Activated naive CD8-positive, alpha-beta T cell treated with anti-CD3 and anti-CD28 coated beads, Interleukin-2, amount 50 U/mL, for 24 hours (primary cell): Measurements from ENCODE around the gene PRKCZ.
"Not testable (repeated sequence)": the region's sequence is repeated elsewhere in the genome, so short reads cannot be mapped to it uniquely, and the experiment has no call there.

Experiments used
- ATAC-seq: fragments of 150-1000 bp; cut with Tn5 transposase; one replicate; pipeline ENCODE4 v1.10.0; 2021
- DNase-seq: peaks from one replicate; pipeline ENCODE4 v3.0.0; 2021
- H3K27ac Mint-ChIP-seq: one replicate; pipeline ENCODE4 v1.8.0; 2021; ENCODE audit warnings: mild to moderate bottlenecking, mixed read lengths
- H3K27me3 Mint-ChIP-seq: one replicate; pipeline ENCODE4 v1.8.0; 2021; ENCODE audit warnings: mixed read lengths
- H3K36me3 Mint-ChIP-seq: one replicate; pipeline ENCODE4 v1.8.0; 2021; ENCODE audit warnings: low read depth, mixed read lengths
- H3K4me1 Mint-ChIP-seq: one replicate; pipeline ENCODE4 v1.8.0; 2021; ENCODE audit warnings: mixed read lengths
- H3K4me3 Mint-ChIP-seq: one replicate; pipeline ENCODE4 v1.8.0; 2021; ENCODE audit warnings: mild to moderate bottlenecking, moderate library complexity, mixed read lengths
- H3K9me3 Mint-ChIP-seq: one replicate; pipeline ENCODE4 v1.8.0; 2021; ENCODE audit warnings: mixed read lengths

The PRKCZ gene

GRCh38 chr1:2090216-2090890 lies 40.1 kb downstream of the PRKCZ start:
- Mint-ChIP-seq H3K27ac (no peak overlapping the region), H3K9me3 (no peaks in the 10 kb centered on the region), H3K36me3 (no peaks in the 10 kb centered on the region), H3K4me3 (no peak overlapping the region), H3K4me1 (peaks cover 3% of the 10 kb centered on the region), H3K27me3 (no peaks in the 10 kb centered on the region)
- ATAC-seq (no peak), DNase-seq (no peak)

GRCh38 chr1:2091611-2092604 lies 41.7 kb downstream of the PRKCZ start:
- peaks cover 2% of the 10 kb centered on the region for H3K36me3 Mint-ChIP-seq

DNA sequence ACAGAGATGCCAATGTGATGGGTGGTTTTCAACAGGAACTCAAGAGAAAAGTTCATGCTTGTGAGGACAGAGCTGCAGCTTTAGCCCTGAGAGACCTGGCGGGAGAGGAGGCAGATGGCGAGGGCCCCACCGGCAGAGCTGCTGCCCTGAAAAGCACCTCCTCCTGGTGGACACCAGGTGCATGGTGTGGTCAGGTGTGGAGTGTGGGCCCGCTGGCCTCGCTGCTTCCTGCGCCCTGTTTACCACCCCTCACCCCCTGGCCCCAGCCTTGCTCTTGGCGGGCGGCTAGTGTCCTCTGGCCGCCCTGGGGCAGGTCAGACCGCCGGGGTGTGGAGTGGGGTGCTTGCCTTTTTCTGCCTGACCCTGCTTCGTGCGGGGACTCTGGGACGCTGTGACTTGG lies 42.8 kb downstream of the PRKCZ start:
- peaks cover 3% of the 10 kb centered on the region for H3K4me1 Mint-ChIP-seq
- H3K9me3 Mint-ChIP-seq: peaks cover 4% of the 10 kb centered on the region
- H3K27me3 Mint-ChIP-seq: no peaks in the 10 kb centered on the region
- peaks cover 6% of the 10 kb centered on the region for H3K36me3 Mint-ChIP-seq
- no peak for ATAC-seq
- no peak for DNase-seq
- H3K4me3 Mint-ChIP-seq: no peak overlapping the region
- no peak overlapping the region for H3K27ac Mint-ChIP-seq

More at GRCh38 chr1:2091611-2092604, 41.7 kb downstream of the PRKCZ start:
- Mint-ChIP-seq H3K4me3 (no peak overlapping the region), H3K4me1 (peaks cover 3% of the 10 kb centered on the region), H3K27ac (no peak overlapping the region), H3K9me3 (no peaks in the 10 kb centered on the region), H3K27me3 (no peaks in the 10 kb centered on the region)
- no peak for ATAC-seq
- DNase-seq: peak; percentile 72

DNA sequence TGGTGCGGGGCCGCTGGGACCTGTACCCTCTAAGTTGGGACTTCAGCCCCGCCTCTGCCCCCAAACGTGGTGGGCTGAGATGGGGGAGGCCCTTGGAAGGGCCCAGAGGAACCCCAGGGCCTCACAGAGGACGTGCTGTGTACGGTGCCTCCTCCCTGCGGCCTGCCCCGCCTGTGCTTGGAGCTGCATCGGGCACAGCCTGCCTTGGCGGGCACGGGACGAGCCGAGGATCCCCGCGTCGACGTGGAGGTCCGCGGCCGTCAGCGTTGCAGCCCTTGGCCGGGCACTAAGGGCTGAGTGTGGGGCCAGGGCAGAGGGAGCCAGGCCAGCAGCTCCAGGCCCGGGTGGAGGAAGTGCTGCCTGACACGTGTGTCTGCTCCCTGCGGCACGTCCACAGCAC lies 43.4 kb downstream of the PRKCZ start:
- Mint-ChIP-seq H3K4me1 (peaks cover 3% of the 10 kb centered on the region), H3K36me3 (peaks cover 8% of the 10 kb centered on the region), H3K9me3 (peaks cover 5% of the 10 kb centered on the region), H3K27me3 (no peaks in the 10 kb centered on the region), H3K4me3 (no peak overlapping the region), H3K27ac (no peak overlapping the region)
- no peak for ATAC-seq
- no peak for DNase-seq

DNA sequence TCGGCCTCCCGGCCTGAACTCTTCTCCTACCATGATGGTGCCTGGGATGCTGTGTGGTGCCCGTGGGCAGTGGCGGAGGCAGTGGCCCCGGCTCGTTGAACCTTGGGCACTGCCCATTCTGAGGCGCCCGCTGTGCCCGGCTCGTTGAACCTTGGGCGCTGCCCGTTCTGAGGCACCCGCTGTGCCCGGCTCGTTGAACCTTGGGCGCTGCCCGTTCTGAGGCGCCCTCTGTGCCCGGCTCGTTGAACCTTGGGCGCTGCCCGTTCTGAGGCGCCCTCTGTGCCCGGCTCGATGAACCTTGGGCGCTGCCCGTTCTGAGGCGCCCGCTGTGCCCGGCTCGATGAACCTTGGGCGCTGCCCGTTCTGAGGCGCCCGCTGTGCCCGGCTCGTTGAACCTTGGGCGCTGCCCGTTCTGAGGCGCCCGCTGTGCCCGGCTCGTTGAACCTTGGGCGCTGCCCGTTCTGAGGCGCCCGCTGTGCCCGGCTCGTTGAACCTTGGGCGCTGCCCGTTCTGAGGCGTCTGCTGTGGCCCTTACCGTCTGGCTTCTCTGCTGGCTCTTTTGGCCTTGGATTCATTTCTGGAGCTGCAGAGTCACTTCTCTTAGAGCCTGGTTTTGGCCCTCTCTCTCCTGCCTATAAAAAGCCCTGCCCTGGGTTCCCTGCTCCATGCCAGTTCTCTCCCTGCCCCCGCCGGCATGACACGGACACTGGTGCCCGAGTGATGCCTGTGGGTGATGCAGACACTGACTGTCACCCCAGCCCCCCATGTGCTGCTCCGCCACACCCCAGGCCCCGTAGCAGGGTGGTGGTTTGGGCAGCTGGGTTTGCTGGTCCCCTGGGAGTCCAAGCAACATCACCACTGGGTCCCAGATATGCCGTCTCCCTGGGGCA lies 44.3 kb downstream of the PRKCZ start:
- ATAC-seq, H3K9me3 Mint-ChIP-seq, H3K27me3 Mint-ChIP-seq, H3K27ac Mint-ChIP-seq, H3K4me1 Mint-ChIP-seq, DNase-seq, H3K4me3 Mint-ChIP-seq: not testable (repeated sequence)
- peaks cover 11% of the 10 kb centered on the region for H3K36me3 Mint-ChIP-seq

DNA sequence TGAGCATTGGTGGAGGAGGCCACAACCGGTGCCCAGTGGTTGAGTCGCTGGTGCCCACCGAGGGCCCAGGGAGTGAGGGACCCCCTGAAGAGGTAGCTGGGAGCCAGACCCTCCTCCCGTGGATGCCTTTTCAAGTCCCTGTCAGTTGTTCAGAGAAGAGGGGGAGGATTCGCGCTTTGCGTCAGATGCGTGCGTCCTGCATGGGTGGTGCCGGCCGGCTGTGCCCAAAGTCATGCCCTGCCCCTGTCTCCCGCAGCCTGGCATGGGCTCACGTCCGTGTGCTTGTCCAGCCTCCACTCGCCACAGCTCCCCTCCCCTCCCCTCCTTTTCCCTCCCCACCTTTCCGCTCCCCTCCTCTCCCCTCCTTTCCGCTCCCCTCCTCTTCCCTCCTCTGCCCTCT lies 45.2 kb downstream of the PRKCZ start:
- no peak for ATAC-seq
- Mint-ChIP-seq H3K27me3 (no peaks in the 10 kb centered on the region), H3K4me1 (peaks cover 3% of the 10 kb centered on the region), H3K4me3 (no peak overlapping the region), H3K9me3 (peaks cover 5% of the 10 kb centered on the region), H3K36me3 (peaks cover 11% of the 10 kb centered on the region), H3K27ac (no peak overlapping the region)
- no peak for DNase-seq

GRCh38 chr1:2095981-2096736 lies 45.9 kb downstream of the PRKCZ start:
- no peak overlapping the region for H3K4me3 Mint-ChIP-seq
- no peak overlapping the region for H3K27ac Mint-ChIP-seq
- DNase-seq: no peak
- H3K9me3 Mint-ChIP-seq: peaks cover 5% of the 10 kb centered on the region
- no peaks in the 10 kb centered on the region for H3K27me3 Mint-ChIP-seq
- H3K36me3 Mint-ChIP-seq: peaks cover 11% of the 10 kb centered on the region
- ATAC-seq: no peak
- peaks cover 3% of the 10 kb centered on the region for H3K4me1 Mint-ChIP-seq

DNA sequence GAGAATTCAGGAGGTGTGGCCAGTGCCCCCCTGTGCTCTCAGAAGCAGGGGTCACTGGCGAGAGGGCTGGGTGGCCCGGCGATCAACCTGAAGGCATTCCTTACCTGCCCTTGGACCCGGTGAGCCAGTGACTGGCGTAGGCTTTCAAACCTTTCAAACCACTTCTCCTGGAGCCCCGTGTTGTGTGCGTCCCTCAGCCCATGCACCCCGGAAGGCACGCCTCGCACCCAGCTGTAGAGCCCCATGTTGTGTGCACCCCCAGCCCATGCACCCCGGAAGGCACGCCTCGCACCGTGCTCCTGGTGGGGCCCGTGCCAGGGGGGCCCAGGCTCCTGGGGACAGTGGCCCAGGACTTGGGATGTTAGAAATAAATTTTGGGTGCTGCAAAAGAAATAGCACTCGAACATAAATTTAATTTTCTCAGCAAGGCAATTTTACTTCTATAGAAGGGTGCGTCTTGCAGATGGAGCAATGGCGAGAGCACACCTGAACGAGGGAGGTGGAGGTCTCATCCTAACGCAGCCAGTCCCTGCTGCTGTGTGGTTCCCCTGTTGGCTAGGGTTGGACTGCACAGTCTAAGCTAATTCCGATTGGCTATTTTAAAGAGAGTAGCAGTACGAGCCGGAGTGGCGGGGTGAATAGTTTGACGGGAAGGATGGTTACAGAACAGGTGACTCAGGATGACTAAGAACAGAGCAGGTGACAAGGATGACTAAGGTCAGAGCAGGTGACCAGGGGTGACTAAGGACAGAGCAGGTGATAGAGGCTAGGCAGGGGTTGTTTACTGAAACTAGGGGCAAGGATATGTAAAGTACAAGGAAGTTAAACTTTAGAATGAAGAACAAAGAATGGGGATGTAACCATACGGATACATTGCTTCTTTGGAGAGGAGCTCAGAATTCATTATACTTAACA lies 47.4 kb downstream of the PRKCZ start:
- H3K4me1 Mint-ChIP-seq: no peaks in the 10 kb centered on the region
- ATAC-seq (no peak), DNase-seq (no peak)
- H3K36me3 Mint-ChIP-seq: peaks cover 11% of the 10 kb centered on the region
- H3K27ac Mint-ChIP-seq: no peak overlapping the region
- H3K9me3 Mint-ChIP-seq: peaks cover 5% of the 10 kb centered on the region
- no peak overlapping the region for H3K4me3 Mint-ChIP-seq
- no peaks in the 10 kb centered on the region for H3K27me3 Mint-ChIP-seq

GRCh38 chr1:2098301-2098698 lies 48.1 kb downstream of the PRKCZ start:
- no peaks in the 10 kb centered on the region for H3K27me3 Mint-ChIP-seq
- ATAC-seq: no peak
- no peaks in the 10 kb centered on the region for H3K4me1 Mint-ChIP-seq
- H3K9me3 Mint-ChIP-seq: peaks cover 5% of the 10 kb centered on the region
- peaks cover 11% of the 10 kb centered on the region for H3K36me3 Mint-ChIP-seq
- no peak overlapping the region for H3K4me3 Mint-ChIP-seq
- DNase-seq: no peak
- no peak overlapping the region for H3K27ac Mint-ChIP-seq

DNA sequence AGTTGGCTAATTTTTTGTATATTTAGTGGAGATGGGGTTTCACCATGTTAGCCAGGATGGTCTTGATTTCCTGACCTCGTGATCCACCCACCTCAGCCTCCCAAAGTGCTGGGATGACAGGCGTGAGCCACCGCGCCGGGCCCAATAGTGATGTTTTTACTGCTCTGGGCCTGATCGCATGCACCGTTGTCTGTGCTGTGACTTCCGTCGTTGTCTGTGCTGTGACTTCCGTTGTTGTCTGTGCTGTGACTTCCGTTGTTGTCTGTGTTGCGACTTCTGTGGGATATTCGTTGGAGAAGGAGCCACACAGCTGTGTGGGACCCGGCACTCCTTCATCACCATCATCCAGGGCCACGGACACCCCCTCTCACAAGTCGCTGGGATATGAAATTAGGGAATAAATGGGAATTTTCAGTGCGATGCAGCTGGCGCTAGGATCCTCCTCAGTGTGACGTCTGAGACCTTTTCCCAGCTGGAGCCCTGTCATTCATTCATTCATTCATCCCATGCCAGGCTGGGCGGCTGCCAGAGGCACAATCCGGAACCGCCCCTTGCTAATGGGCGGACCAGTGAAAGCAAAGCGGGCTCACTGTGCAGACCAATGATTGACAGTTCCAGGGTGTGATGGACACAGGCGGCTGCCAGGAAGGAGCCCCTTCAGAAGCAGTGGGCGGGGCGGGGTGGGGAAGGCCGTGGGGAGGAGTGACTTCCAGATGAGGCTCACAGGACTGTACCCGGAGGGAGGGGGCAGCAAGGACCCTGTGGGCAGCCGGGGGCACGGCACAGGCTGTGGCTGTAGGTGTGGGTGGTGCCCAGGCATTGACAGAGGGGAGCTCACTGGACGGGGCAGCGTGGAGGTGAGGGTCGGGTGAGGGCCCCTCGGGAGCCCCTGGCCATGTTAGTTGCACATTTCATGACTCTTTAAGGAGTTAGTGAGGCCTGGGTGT lies 48.9 kb downstream of the PRKCZ start:
- DNase-seq: no peak
- no peaks in the 10 kb centered on the region for H3K27me3 Mint-ChIP-seq
- no peak overlapping the region for H3K4me3 Mint-ChIP-seq
- no peaks in the 10 kb centered on the region for H3K4me1 Mint-ChIP-seq
- no peak for ATAC-seq
- peaks cover 11% of the 10 kb centered on the region for H3K36me3 Mint-ChIP-seq
- H3K27ac Mint-ChIP-seq: no peak overlapping the region
- peaks cover 5% of the 10 kb centered on the region for H3K9me3 Mint-ChIP-seq

DNA sequence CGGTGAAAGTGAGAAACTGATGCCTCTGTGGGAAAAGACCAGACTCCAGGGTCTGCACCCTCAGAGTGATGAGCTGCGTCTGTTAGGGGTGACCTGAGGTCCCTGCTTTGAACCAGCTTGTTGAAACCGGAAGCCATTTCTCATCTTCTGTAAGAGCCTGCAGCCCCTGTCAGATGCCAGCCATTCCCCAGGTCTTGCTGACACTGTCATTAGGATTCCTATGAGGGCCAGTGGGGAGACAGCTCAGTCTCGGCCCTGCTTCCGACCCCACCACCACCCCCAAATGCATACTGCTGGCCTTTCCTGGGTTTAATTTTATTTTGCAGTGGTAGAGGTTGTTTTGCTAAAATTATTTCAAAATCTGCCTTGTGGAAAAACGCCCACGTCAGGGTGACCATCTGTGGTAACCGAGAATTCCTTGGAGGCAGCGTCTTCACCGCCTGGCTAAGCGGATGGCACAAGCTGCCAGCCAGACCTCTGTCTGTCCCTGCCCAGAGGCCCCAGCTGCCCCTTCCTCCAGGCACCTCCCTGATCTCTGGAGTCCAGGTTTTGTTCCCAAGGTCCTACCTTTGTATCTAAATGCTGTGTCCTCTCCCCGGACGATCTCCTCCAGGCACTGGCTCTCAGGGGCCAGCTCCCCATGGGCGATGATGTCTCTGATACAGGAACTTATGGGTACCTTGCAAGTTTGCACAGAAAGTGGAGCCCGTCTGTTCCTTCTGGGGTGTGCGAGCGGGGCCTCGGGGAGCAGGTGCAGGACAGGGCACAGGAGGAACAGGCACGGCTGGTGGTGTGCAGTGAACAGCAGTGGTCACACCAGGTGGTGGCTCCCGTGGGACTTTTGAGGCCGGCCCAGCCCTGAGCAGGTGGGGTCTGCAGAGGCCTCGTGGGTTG lies 49.9 kb downstream of the PRKCZ start:
- Mint-ChIP-seq H3K4me3 (no peak overlapping the region), H3K27me3 (no peaks in the 10 kb centered on the region), H3K4me1 (no peaks in the 10 kb centered on the region), H3K27ac (no peak overlapping the region), H3K36me3 (peaks cover 11% of the 10 kb centered on the region), H3K9me3 (peaks cover 5% of the 10 kb centered on the region)
- DNase-seq (no peak), ATAC-seq (no peak)

DNA sequence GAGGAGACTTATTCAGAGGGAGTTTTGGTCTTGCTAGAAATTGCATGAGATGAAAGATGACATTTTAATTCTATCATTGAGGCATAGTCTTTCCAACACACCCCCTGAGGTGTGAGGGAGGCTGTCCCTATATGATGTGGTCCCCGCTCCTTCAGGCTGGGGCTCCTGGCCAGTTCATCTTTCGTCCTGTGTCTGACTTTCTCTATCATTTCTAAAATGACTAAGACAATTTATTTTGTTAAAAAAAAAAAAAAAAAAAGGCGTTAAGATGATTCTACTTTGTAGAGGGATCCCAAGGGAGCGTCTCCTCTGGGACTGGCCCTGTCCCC lies 50.5 kb downstream of the PRKCZ start:
- Mint-ChIP-seq H3K4me3 (no peak overlapping the region), H3K4me1 (no peaks in the 10 kb centered on the region), H3K27ac (no peak overlapping the region), H3K9me3 (peaks cover 5% of the 10 kb centered on the region), H3K27me3 (no peaks in the 10 kb centered on the region), H3K36me3 (peaks cover 11% of the 10 kb centered on the region)
- no peak for DNase-seq
- ATAC-seq: no peak
